HG03521 (cell line): ENCODE measurements around the gene HS3ST3A1.

ENCODE experiments used
- ATAC-seq: cut with Tn5 transposase; IDR thresholded peaks from one replicate; pipeline ENCODE4 v1.9.1; 2021; ENCODE audit warnings: mild to moderate bottlenecking, moderate library complexity; ENCODE audit not compliant: unreplicated experiment

HS3ST3A1 gene

GRCh38 chr17:13541032-13541480, 60.7 kb downstream of the HS3ST3A1 start:
- ATAC-seq = no peak

- no peak for ATAC-seq
Observed at GRCh38 chr17:13540546-13540945, 61.2 kb downstream of the HS3ST3A1 start.

GRCh38 chr17:13539421-13539820, 62.3 kb downstream of the HS3ST3A1 start:
- no peak for ATAC-seq

GRCh38 chr17:13538841-13539411, 62.8 kb downstream of the HS3ST3A1 start:
- ATAC-seq = no peak

GRCh38 chr17:13537871-13538643, 63.7 kb downstream of the HS3ST3A1 start:
- ATAC-seq = no peak

- ATAC-seq = no peak
Observed at GRCh38 chr17:13537167-13537731, 64.5 kb downstream of the HS3ST3A1 start.

- no peak for ATAC-seq
Observed at GRCh38 chr17:13534946-13535345, 66.8 kb downstream of the HS3ST3A1 start.

GRCh38 chr17:13531721-13532120, 70.0 kb downstream of the HS3ST3A1 start:
- ATAC-seq = no peak

GRCh38 chr17:13525876-13526275, 75.9 kb downstream of the HS3ST3A1 start:
- ATAC-seq = no peak

- no peak for ATAC-seq
Observed at GRCh38 chr17:13523164-13523563, 78.6 kb downstream of the HS3ST3A1 start.

GRCh38 chr17:13522749-13523148, 79.0 kb downstream of the HS3ST3A1 start:
- ATAC-seq = no peak

GRCh38 chr17:13521784-13522183, 79.9 kb downstream of the HS3ST3A1 start:
- ATAC-seq = no peak

GRCh38 chr17:13520899-13521572, 80.7 kb downstream of the HS3ST3A1 start:
- ATAC-seq = no peak

- ATAC-seq = no peak
Observed at GRCh38 chr17:13518261-13519000, 83.3 kb downstream of the HS3ST3A1 start.

GRCh38 chr17:13513039-13513405, 88.7 kb downstream of the HS3ST3A1 start:
- ATAC-seq = no peak

- ATAC-seq = no peak
Observed at GRCh38 chr17:13510062-13510461, 91.7 kb downstream of the HS3ST3A1 start.

- ATAC-seq = no peak
Observed at GRCh38 chr17:13509527-13509926, 92.2 kb downstream of the HS3ST3A1 start.

GRCh38 chr17:13508896-13509295, 92.8 kb downstream of the HS3ST3A1 start:
- no peak for ATAC-seq

GRCh38 chr17:13503526-13503925, 98.2 kb downstream of the HS3ST3A1 start:
- no peak for ATAC-seq

GRCh38 chr17:13502263-13502662, 99.5 kb downstream of the HS3ST3A1 start:
- no peak for ATAC-seq

GRCh38 chr17:13500947-13501346, 100.8 kb downstream of the HS3ST3A1 start:
- no peak for ATAC-seq
